ENCODE measurements around the gene LOC101059915.

The LOC101059915 gene

DNA sequence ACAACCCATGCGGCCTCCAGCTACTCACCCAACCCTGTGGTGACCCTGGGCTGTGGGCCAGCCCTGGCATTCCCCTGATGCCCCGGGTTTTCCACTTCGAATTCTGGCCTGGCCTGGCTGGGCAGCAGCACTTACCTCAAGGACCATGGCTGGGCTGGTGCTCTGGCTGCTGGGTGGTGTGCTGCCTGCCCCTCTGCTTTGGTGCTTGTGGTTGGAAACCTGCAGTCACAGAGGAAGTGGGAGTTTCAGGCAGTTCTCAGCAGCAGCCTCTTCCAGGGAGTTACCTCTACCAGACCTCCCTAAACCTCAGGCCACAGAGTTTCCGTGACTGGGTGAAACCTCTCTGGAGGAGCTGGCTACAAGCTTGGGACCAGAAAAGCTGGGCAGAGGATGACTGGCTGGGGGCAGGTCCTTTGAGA is 49.0 kb upstream of the LOC101059915 start, which contains the start of gene CXCR3:
Gene CXCR3 (minus strand): TSS at position 209 of the 419 bp plus-strand sequence. CDS start 62 bp downstream, at position 147.
- POLR2A ChIA-PET: no interaction called here

GRCh38 chrX:71618787-71619186 is 48.6 kb upstream of the LOC101059915 start:
- POLR2A ChIA-PET: no interaction called here
- no peaks in the 10 kb centered on the region for H3K4me1 ChIP-seq (ENCODE audit: control insufficient read depth, insufficient read depth, low read length)
- no peak overlapping the region for H3K27ac ChIP-seq (ENCODE audit: extremely low read depth, low read depth, low read length)
- H3K4me3 ChIP-seq (ENCODE audit: low read depth, low read length): no peak overlapping the region
- TF ChIP-seq ZNF184 (tag by site-specific recombination; IDR thresholded peaks at IDR 0.05): no peak
- TF ChIP-seq, protein P1, sequence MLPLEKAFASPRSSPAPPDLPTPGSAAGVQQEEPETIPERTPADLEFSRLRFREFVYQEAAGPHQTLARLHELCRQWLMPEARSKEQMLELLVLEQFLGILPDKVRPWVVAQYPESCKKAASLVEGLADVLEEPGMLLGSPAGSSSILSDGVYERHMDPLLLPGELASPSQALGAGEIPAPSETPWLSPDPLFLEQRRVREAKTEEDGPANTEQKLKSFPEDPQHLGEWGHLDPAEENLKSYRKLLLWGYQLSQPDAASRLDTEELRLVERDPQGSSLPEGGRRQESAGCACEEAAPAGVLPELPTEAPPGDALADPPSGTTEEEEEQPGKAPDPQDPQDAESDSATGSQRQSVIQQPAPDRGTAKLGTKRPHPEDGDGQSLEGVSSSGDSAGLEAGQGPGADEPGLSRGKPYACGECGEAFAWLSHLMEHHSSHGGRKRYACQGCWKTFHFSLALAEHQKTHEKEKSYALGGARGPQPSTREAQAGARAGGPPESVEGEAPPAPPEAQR (tag by site-specific recombination; IDR thresholded peaks at IDR 0.05): no peak
- TF ChIP-seq, protein P2, sequence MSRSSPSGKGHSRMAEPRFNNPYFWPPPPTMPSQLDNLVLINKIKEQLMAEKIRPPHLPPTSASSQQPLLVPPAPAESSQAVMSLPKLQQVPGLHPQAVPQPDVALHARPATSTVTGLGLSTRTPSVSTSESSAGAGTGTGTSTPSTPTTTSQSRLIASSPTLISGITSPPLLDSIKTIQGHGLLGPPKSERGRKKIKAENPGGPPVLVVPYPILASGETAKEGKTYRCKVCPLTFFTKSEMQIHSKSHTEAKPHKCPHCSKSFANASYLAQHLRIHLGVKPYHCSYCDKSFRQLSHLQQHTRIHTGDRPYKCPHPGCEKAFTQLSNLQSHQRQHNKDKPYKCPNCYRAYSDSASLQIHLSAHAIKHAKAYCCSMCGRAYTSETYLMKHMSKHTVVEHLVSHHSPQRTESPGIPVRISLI (tag by site-specific recombination; IDR thresholded peaks at IDR 0.05): no peak
- CTCF ChIA-PET: interaction anchor here (0.6 to 1.3 kb wide), 2 partner anchors 34 to 60 kb away, joined by 3 to 4 read pairs; no protein-coding TSS in a partner anchor
- no peaks in the 10 kb centered on the region; a peak in 1 of 3 replicates for H3K36me3 ChIP-seq (ENCODE audit: control insufficient read depth in 2 of 2, insufficient read depth in 1 of 2, low read length in 2 of 2)
- no peaks in the 10 kb centered on the region for H3K9me3 ChIP-seq (ENCODE audit: control insufficient read depth, insufficient read depth, low read depth, low read length)

More for the DNA sequence above, 49.0 kb upstream of the LOC101059915 start, which contains the start of gene CXCR3:
- Histone ChIP-seq H3K9me3 (ENCODE audit: control insufficient read depth, insufficient read depth, low read depth, low read length) (no peaks in the 10 kb centered on the region), H3K27ac (ENCODE audit: extremely low read depth, low read depth, low read length) (no peak within 1 kb of the TSS), H3K36me3 (ENCODE audit: control insufficient read depth in 2 of 2, insufficient read depth in 1 of 2, low read length in 2 of 2) (peaks cover 0 to 5% of the 10 kb centered on the region in 2 experiments; a peak in 2 of 3 replicates), H3K4me1 (ENCODE audit: control insufficient read depth, insufficient read depth, low read length) (no peaks in the 10 kb centered on the region), H3K4me3 (ENCODE audit: low read depth, low read length) (no peak within 1 kb of the TSS)
- CTCF ChIA-PET: interaction anchor here (1.3 kb wide), 1 partner anchor 34 kb away, joined by 3 read pairs; no protein-coding TSS in a partner anchor
- no peak for TF ChIP-seq ZNF768 (tag by site-specific recombination; IDR thresholded peaks at IDR 0.05)
- no peak for TF ChIP-seq ZNF140 (tag by site-specific recombination; IDR thresholded peaks at IDR 0.05)
- no peak for TF ChIP-seq ZBTB17 (tag by site-specific recombination; IDR thresholded peaks at IDR 0.05)
- TF ChIP-seq HOXA7 (CRISPR knock-in tag; IDR thresholded peaks at IDR 0.05; ENCODE audit: borderline replicate concordance): no peak
- TF ChIP-seq ZSCAN30 (tag by site-specific recombination; IDR thresholded peaks at IDR 0.05): no peak
- TF ChIP-seq ZNF335 (tag by site-specific recombination; conservative IDR thresholded peaks at IDR 0.05): no peak
- TF ChIP-seq, protein P1 (tag by site-specific recombination; IDR thresholded peaks at IDR 0.05): no peak
- TF ChIP-seq ZNF132 (tag by site-specific recombination; IDR thresholded peaks at IDR 0.05; ENCODE audit: borderline replicate concordance): no peak
- TF ChIP-seq ZNF121 (tag by site-specific recombination; IDR thresholded peaks at IDR 0.05): no peak
- no peak for TF ChIP-seq GLIS1 (tag by site-specific recombination; IDR thresholded peaks at IDR 0.05)
- no peak for TF ChIP-seq ZNF26 (tag by site-specific recombination; IDR thresholded peaks at IDR 0.05)
- TF ChIP-seq ZNF48 (tag by site-specific recombination; IDR thresholded peaks at IDR 0.05): no peak
- TF ChIP-seq ZNF501 (tag by site-specific recombination; IDR thresholded peaks at IDR 0.05): no peak
- TF ChIP-seq ZNF571 (tag by site-specific recombination; IDR thresholded peaks at IDR 0.05): no peak
- no peak for TF ChIP-seq OVOL3 (tag by site-specific recombination; IDR thresholded peaks at IDR 0.05)
- no peak for TF ChIP-seq ZNF473 (tag by site-specific recombination; IDR thresholded peaks at IDR 0.05)
- TF ChIP-seq FEZF1 (tag by site-specific recombination; IDR thresholded peaks at IDR 0.05): no peak
- TF ChIP-seq ZNF239 (tag by site-specific recombination; IDR thresholded peaks at IDR 0.05): no peak

All from HEK293 (cell line).